Amniotic stem cell (primary cell): Measurements from ENCODE around the gene SUN3.
"Not testable (repeated sequence)": the region's sequence is repeated elsewhere in the genome, so short reads cannot be mapped to it uniquely, and the experiment has no call there.

Experiments used
- DNase-seq: peaks from one replicate; lab custom pipeline; 2025; lab: John Stamatoyannopoulos, UW

Gene SUN3

GRCh38 chr7:48025624-48026023 lies 3.3 kb downstream of the SUN3 start:
- no peak for DNase-seq

GRCh38 chr7:48017674-48018073 lies 11.2 kb downstream of the SUN3 start:
- no peak for DNase-seq

GRCh38 chr7:48016641-48017040 lies 12.3 kb downstream of the SUN3 start:
- DNase-seq = no peak

GRCh38 chr7:48011951-48012350 lies 17.0 kb downstream of the SUN3 start:
- DNase-seq = no peak

- no peak for DNase-seq
Observed at GRCh38 chr7:48011323-48011722, 17.6 kb downstream of the SUN3 start.

GRCh38 chr7:48009954-48010353 lies 19.0 kb downstream of the SUN3 start:
- DNase-seq = no peak

GRCh38 chr7:48009257-48009656 lies 19.6 kb downstream of the SUN3 start:
- DNase-seq = no peak

GRCh38 chr7:48006866-48007265 lies 22.0 kb downstream of the SUN3 start:
- no peak for DNase-seq

- no peak for DNase-seq
Observed at GRCh38 chr7:48004638-48005037, 24.3 kb downstream of the SUN3 start.

- DNase-seq = no peak
Observed at GRCh38 chr7:48004032-48004431, 24.9 kb downstream of the SUN3 start.

GRCh38 chr7:48000164-48000563 lies 28.7 kb downstream of the SUN3 start:
- DNase-seq = not testable (repeated sequence)

GRCh38 chr7:47999413-47999812 lies 29.5 kb downstream of the SUN3 start:
- no peak for DNase-seq

- DNase-seq = no peak
Observed at GRCh38 chr7:47992446-47992845, 36.5 kb downstream of the SUN3 start.

- peak; percentile 58 for DNase-seq
Observed at GRCh38 chr7:47991741-47992311, 37.1 kb downstream of the SUN3 start.

- no peak for DNase-seq
Observed at GRCh38 chr7:47991270-47991669, 37.6 kb downstream of the SUN3 start.

- no peak for DNase-seq
Observed at GRCh38 chr7:47990592-47990991, 38.3 kb downstream of the SUN3 start.

- DNase-seq = not testable (repeated sequence)
Observed at GRCh38 chr7:47989607-47990400, 39.1 kb downstream of the SUN3 start.

GRCh38 chr7:47988496-47989386 lies 40.2 kb downstream of the SUN3 start:
- no peak for DNase-seq

GRCh38 chr7:47982610-47983009 lies 46.3 kb downstream of the SUN3 start:
- no peak for DNase-seq

- not testable (repeated sequence) for DNase-seq
Observed at GRCh38 chr7:47980648-47981047, 48.3 kb downstream of the SUN3 start.

GRCh38 chr7:47979832-47980181 lies 49.1 kb downstream of the SUN3 start:
- DNase-seq = no peak

- DNase-seq = peak; percentile 60
Observed at GRCh38 chr7:47979145-47979831, 49.6 kb downstream of the SUN3 start, which contains the start of gene HUS1. TSS of gene HUS1 (minus strand) at chr7:47979615. CDS start at chr7:47979519, 96 bp downstream.
